ENCODE measurements around the gene PRKCQ. TPM values are rescaled to one million over a fixed set of nuclear protein-coding genes. Genes with fewer than 3 reads are reported as not detected.

The PRKCQ gene
- total and polyA plus RNA-seq, 2 of the 4 experiments (the other 2 are of a cell fraction), result under 0.01 to 0.03 TPM

- H3K27ac ChIP-seq (ENCODE audit: insufficient read depth, low read length), result no peak overlapping the region
- H3K4me3 ChIP-seq (ENCODE audit: insufficient read depth, low read depth, low read length), result no peak overlapping the region
- no peak overlapping the region for H3K56ac ChIP-seq (ENCODE audit: extremely low read depth, insufficient read depth, low read length)
- no peaks in the 10 kb centered on the region for H4K20me1 ChIP-seq (ENCODE audit: insufficient read depth, low read length)
- in situ Hi-C loops (cut with MboI; ENCODE audit: low sequenced_read_pairs) (no loop called here), dilution Hi-C loops (cut with HindIII; ENCODE audit: low sequenced_read_pairs, unreplicated experiment) (no loop called here), intact Hi-C loops (cut with micrococcal nuclease) (no loop called here)
- H4K8ac ChIP-seq (ENCODE audit: low read depth in 2 of 2, low read length in 2 of 2), result no peak overlapping the region
- no peak overlapping the region for H4K5ac ChIP-seq (ENCODE audit: low read depth, low read length)
- no peak overlapping the region for H2AFZ ChIP-seq (replicated peaks; ENCODE audit: low read length, poor library complexity)
- no peak overlapping the region for H3K18ac ChIP-seq (ENCODE audit: low read depth, low read length)
- BruUV-seq (replicated peaks), result no TSS peak
- no peak overlapping the region for H2BK15ac ChIP-seq (ENCODE audit: low read depth, low read length)
- 50% methylated on average over 2 of the region's 4 CpGs; no CpG with 5 or more reads in 1 of the 2 experiments for WGBS, 2 experiments (ENCODE audit: extremely low coverage in 2 of 2, insufficient read length in 1 of 2)
- TF ChIP-seq MAZ (IDR thresholded peaks at IDR 0.05; ENCODE audit: borderline replicate concordance, low read depth, low read length), result no peak
- TF ChIP-seq ELK1 (IDR thresholded peaks at IDR 0.05; ENCODE audit: borderline replicate concordance, low read depth, low read length), result no peak
- TF ChIP-seq MXI1 (IDR thresholded peaks at IDR 0.05; ENCODE audit: borderline replicate concordance, low read depth, low read length), result no peak
- TF ChIP-seq NFE2L2 (IDR thresholded peaks at IDR 0.05; ENCODE audit: low read depth, low read length), result no peak
- TF ChIP-seq RAD21 (IDR thresholded peaks at IDR 0.05; ENCODE audit: low read length), result no peak
- no peak for TF ChIP-seq CEBPB (IDR thresholded peaks at IDR 0.05; ENCODE audit: low read depth, low read length)
- no peak for TF ChIP-seq FOS (IDR thresholded peaks at IDR 0.05; ENCODE audit: low read depth, low read length)
- TF ChIP-seq BHLHE40 (IDR thresholded peaks at IDR 0.05; ENCODE audit: low read depth, low read length), result no peak
- TF ChIP-seq CTCF (conservative IDR thresholded peaks at IDR 0.05; ENCODE audit: low read depth, low read length), result no peak
- no peak for TF ChIP-seq MAFK (IDR thresholded peaks at IDR 0.05; ENCODE audit: low read depth, low read length)
- H2AK9ac ChIP-seq (replicated peaks; ENCODE audit: low read depth, low read length, poor library complexity), result no peak overlapping the region
- DNase-seq, result no peak
- H3K14ac ChIP-seq (replicated peaks; ENCODE audit: low read depth, low read length), result no peak overlapping the region
- H3K9me3 ChIP-seq (ENCODE audit: control insufficient read depth, insufficient read depth, low read length), result no peaks in the 10 kb centered on the region
- no peak for ATAC-seq (ENCODE audit: low read depth)
- no peak overlapping the region for H3K9ac ChIP-seq (ENCODE audit: low read depth, low read length)
- no peak overlapping the region for H2BK5ac ChIP-seq (ENCODE audit: low read depth, low read length, poor library complexity, severe bottlenecking)
- no peak overlapping the region for H2AK5ac ChIP-seq (ENCODE audit: low read depth, low read length)
- H2BK120ac ChIP-seq (ENCODE audit: low read depth, low read length), result no peak overlapping the region
- H3K4me1 ChIP-seq (ENCODE audit: control insufficient read depth, insufficient read depth, low read length), result no peaks in the 10 kb centered on the region
- no peaks in the 10 kb centered on the region for H3K36me3 ChIP-seq (ENCODE audit: control insufficient read depth, insufficient read depth, low read length)
- H3K23ac ChIP-seq (ENCODE audit: low read depth, low read length), result no peak overlapping the region
- ChIA-PET CTCF (no interaction called here), POLR2A (ENCODE audit: unreplicated experiment) (no interaction called here)
- H3K79me1 ChIP-seq (ENCODE audit: low read depth in 1 of 2, low read length in 2 of 2), result no peaks in the 10 kb centered on the region
- no peaks in the 10 kb centered on the region for H3K9me1 ChIP-seq (ENCODE audit: insufficient read depth, low read length)
- H3K27me3 ChIP-seq (ENCODE audit: control insufficient read depth, insufficient read depth, low read length), result peaks cover 5% of the 10 kb centered on the region
- no peak overlapping the region for H2BK20ac ChIP-seq (ENCODE audit: low read depth, low read length)
- H3K4ac ChIP-seq (ENCODE audit: low read depth, low read length), result no peak overlapping the region
- no peak overlapping the region for H3K4me2 ChIP-seq (ENCODE audit: low read depth, low read length)
- H4K91ac ChIP-seq (ENCODE audit: insufficient read depth, low read depth, low read length), result no peak overlapping the region
These were observed 82.5 kb downstream of the PRKCQ start for GRCh38 chr10:6497620-6498019.
